Ovary (tissue), 3 donors: ENCODE results near the gene SSBP4.

Experiments used
- CTCF ChIP-seq, 3 donors: fragments of 450-650 bp in 2 of 3; fragments of 200-600 bp in 1 of 3; IDR thresholded peaks; one replicate each; pipeline versions ENCODE4 v1.5.1 to v1.8.0; 2016 to 2022; ENCODE audit warnings: antibody characterized with exemption in 3 of 3, mild to moderate bottlenecking in 1 of 3
- EP300 ChIP-seq: sonication (generic); formaldehyde crosslinking; IDR thresholded peaks from one replicate; pipeline ENCODE4 v1.6.1; 2017; ENCODE audit warnings: antibody characterized with exemption
- POLR2A ChIP-seq: fragments of 450-650 bp; IDR thresholded peaks from one replicate; pipeline ENCODE4 v1.6.1; 2017; ENCODE audit warnings: antibody characterized with exemption, mild to moderate bottlenecking, moderate library complexity
- donor health status: DM: no; HTN: no; CAD: no.

GRCh38 chr19:18465964-18466339 lies 46.8 kb downstream of the SSBP4 start:
- TF ChIP-seq CTCF (IDR thresholded peaks at IDR 0.05) (no peak), EP300 (no peak), POLR2A (no peak)
